ENCODE measurements around the gene KIAA0319L.
"Not testable (repeated sequence)": the region's sequence is repeated elsewhere in the genome, so short reads cannot be mapped to it uniquely, and the experiment has no call there.

The KIAA0319L gene

GRCh38 chr1:35488336-35488735, 68.9 kb downstream of the KIAA0319L start:
- H3K4me3 ChIP-seq, result no peak overlapping the region
- no peaks in the 10 kb centered on the region for H3K36me3 ChIP-seq (ENCODE audit: insufficient read depth, low read length)
- H3K27ac ChIP-seq, result 0 out of 2 replicates have a peak overlapping the region, but pooled peaks have one; percentile 38
- no peak for TF ChIP-seq POLR2AphosphoS5 (IDR thresholded peaks at IDR 0.05; ENCODE audit: borderline replicate concordance, low read depth, low read length)
- TF ChIP-seq EZH2 (IDR thresholded peaks at IDR 0.05), result no peak
- TF ChIP-seq FOXP2 (optimal IDR thresholded peaks at IDR 0.05; ENCODE audit: control extremely low read depth, extremely low read length, insufficient read depth), result no peak
- no peak overlapping the region for H3K9ac ChIP-seq (ENCODE audit: insufficient read length)
- no peak for DNase-seq (ENCODE audit: low read depth, low spot score)
- H3K9me3 ChIP-seq (ENCODE audit: low read depth, low read length), result no peaks in the 10 kb centered on the region

- Histone ChIP-seq H3K9me3 (ENCODE audit: low read depth, low read length) (no peaks in the 10 kb centered on the region), H3K27ac (no peak overlapping the region)
- TF ChIP-seq EZH2 (IDR thresholded peaks at IDR 0.05) (no peak), POLR2AphosphoS5 (IDR thresholded peaks at IDR 0.05; ENCODE audit: borderline replicate concordance, low read depth, low read length) (no peak), FOXP2 (optimal IDR thresholded peaks at IDR 0.05; ENCODE audit: control extremely low read depth, extremely low read length, insufficient read depth) (no peak)
These were observed 70.3 kb downstream of the KIAA0319L start for GRCh38 chr1:35486858-35487408.

GRCh38 chr1:35481229-35481628, 76.0 kb downstream of the KIAA0319L start:
- TF ChIP-seq FOXP2 (optimal IDR thresholded peaks at IDR 0.05; ENCODE audit: control extremely low read depth, extremely low read length, insufficient read depth) (no peak), POLR2AphosphoS5 (IDR thresholded peaks at IDR 0.05; ENCODE audit: borderline replicate concordance, low read depth, low read length) (no peak), EZH2 (IDR thresholded peaks at IDR 0.05) (no peak)
- Histone ChIP-seq H3K9ac (ENCODE audit: insufficient read length) (no peak overlapping the region), H3K27ac (no peak overlapping the region), H3K4me3 (no peak overlapping the region), H3K9me3 (ENCODE audit: low read depth, low read length) (no peaks in the 10 kb centered on the region), H3K36me3 (ENCODE audit: insufficient read depth, low read length) (peaks cover 4% of the 10 kb centered on the region)
- no peak for DNase-seq (ENCODE audit: low read depth, low spot score)

More at GRCh38 chr1:35486858-35487408, 70.3 kb downstream of the KIAA0319L start:
- no peaks in the 10 kb centered on the region for H3K36me3 ChIP-seq (ENCODE audit: insufficient read depth, low read length)
- DNase-seq (ENCODE audit: low read depth, low spot score), result no peak
- no peak overlapping the region for H3K4me3 ChIP-seq
- H3K9ac ChIP-seq (ENCODE audit: insufficient read length), result no peak overlapping the region

GRCh38 chr1:35477870-35478269, 79.3 kb downstream of the KIAA0319L start:
- Histone ChIP-seq H3K27ac (no peak overlapping the region), H3K9ac (ENCODE audit: insufficient read length) (no peak overlapping the region), H3K4me3 (no peak overlapping the region), H3K9me3 (ENCODE audit: low read depth, low read length) (no peaks in the 10 kb centered on the region), H3K36me3 (ENCODE audit: insufficient read depth, low read length) (peaks cover 4% of the 10 kb centered on the region)
- no peak for DNase-seq (ENCODE audit: low read depth, low spot score)
- no peak for TF ChIP-seq POLR2AphosphoS5 (IDR thresholded peaks at IDR 0.05; ENCODE audit: borderline replicate concordance, low read depth, low read length)
- no peak for TF ChIP-seq EZH2 (IDR thresholded peaks at IDR 0.05)
- TF ChIP-seq FOXP2 (optimal IDR thresholded peaks at IDR 0.05; ENCODE audit: control extremely low read depth, extremely low read length, insufficient read depth), result no peak

- Histone ChIP-seq H3K27ac (no peak overlapping the region), H3K4me3 (no peak overlapping the region), H3K36me3 (ENCODE audit: insufficient read depth, low read length) (peaks cover 4% of the 10 kb centered on the region), H3K9me3 (ENCODE audit: low read depth, low read length) (no peaks in the 10 kb centered on the region), H3K9ac (ENCODE audit: insufficient read length) (no peak overlapping the region)
- DNase-seq (ENCODE audit: low read depth, low spot score), result no peak
- TF ChIP-seq EZH2 (IDR thresholded peaks at IDR 0.05), result no peak
- no peak for TF ChIP-seq FOXP2 (optimal IDR thresholded peaks at IDR 0.05; ENCODE audit: control extremely low read depth, extremely low read length, insufficient read depth)
- TF ChIP-seq POLR2AphosphoS5 (IDR thresholded peaks at IDR 0.05; ENCODE audit: borderline replicate concordance, low read depth, low read length), result no peak
These were observed 81.1 kb downstream of the KIAA0319L start for GRCh38 chr1:35475856-35476674.

- H3K27ac ChIP-seq, result no peak overlapping the region
- H3K4me3 ChIP-seq, result no peak overlapping the region
- no peak for DNase-seq (ENCODE audit: low read depth, low spot score)
- peaks cover 4% of the 10 kb centered on the region for H3K36me3 ChIP-seq (ENCODE audit: insufficient read depth, low read length)
- H3K9ac ChIP-seq (ENCODE audit: insufficient read length), result no peak overlapping the region
- H3K9me3 ChIP-seq (ENCODE audit: low read depth, low read length), result no peaks in the 10 kb centered on the region
- TF ChIP-seq EZH2 (IDR thresholded peaks at IDR 0.05), result no peak
- no peak for TF ChIP-seq FOXP2 (optimal IDR thresholded peaks at IDR 0.05; ENCODE audit: control extremely low read depth, extremely low read length, insufficient read depth)
- TF ChIP-seq POLR2AphosphoS5 (IDR thresholded peaks at IDR 0.05; ENCODE audit: borderline replicate concordance, low read depth, low read length), result no peak
These were observed 81.8 kb downstream of the KIAA0319L start for GRCh38 chr1:35475356-35475755.

GRCh38 chr1:35473216-35473615, 84.0 kb downstream of the KIAA0319L start:
- not testable (repeated sequence) for H3K9ac ChIP-seq (ENCODE audit: insufficient read length); H3K4me3 ChIP-seq; H3K36me3 ChIP-seq (ENCODE audit: insufficient read depth, low read length); H3K9me3 ChIP-seq (ENCODE audit: low read depth, low read length); DNase-seq (ENCODE audit: low read depth, low spot score); H3K27ac ChIP-seq

GRCh38 chr1:35470977-35471613, 86.1 kb downstream of the KIAA0319L start:
- no peak overlapping the region for H3K4me3 ChIP-seq
- no peak overlapping the region for H3K27ac ChIP-seq
- no peak for TF ChIP-seq POLR2AphosphoS5 (IDR thresholded peaks at IDR 0.05; ENCODE audit: borderline replicate concordance, low read depth, low read length)
- no peak for TF ChIP-seq EZH2 (IDR thresholded peaks at IDR 0.05)
- TF ChIP-seq FOXP2 (optimal IDR thresholded peaks at IDR 0.05; ENCODE audit: control extremely low read depth, extremely low read length, insufficient read depth), result no peak
- H3K9ac ChIP-seq (ENCODE audit: insufficient read length), result no peak overlapping the region
- no peaks in the 10 kb centered on the region for H3K9me3 ChIP-seq (ENCODE audit: low read depth, low read length)
- H3K36me3 ChIP-seq (ENCODE audit: insufficient read depth, low read length), result peaks cover 4% of the 10 kb centered on the region; the same call in 1 of the 2 replicates
- DNase-seq (ENCODE audit: low read depth, low spot score), result no peak
